Measurements from ENCODE around the gene CEP295NL.
"Not testable (repeated sequence)": the region's sequence is repeated elsewhere in the genome, so short reads cannot be mapped to it uniquely, and the experiment has no call there.

CEP295NL gene

DNA sequence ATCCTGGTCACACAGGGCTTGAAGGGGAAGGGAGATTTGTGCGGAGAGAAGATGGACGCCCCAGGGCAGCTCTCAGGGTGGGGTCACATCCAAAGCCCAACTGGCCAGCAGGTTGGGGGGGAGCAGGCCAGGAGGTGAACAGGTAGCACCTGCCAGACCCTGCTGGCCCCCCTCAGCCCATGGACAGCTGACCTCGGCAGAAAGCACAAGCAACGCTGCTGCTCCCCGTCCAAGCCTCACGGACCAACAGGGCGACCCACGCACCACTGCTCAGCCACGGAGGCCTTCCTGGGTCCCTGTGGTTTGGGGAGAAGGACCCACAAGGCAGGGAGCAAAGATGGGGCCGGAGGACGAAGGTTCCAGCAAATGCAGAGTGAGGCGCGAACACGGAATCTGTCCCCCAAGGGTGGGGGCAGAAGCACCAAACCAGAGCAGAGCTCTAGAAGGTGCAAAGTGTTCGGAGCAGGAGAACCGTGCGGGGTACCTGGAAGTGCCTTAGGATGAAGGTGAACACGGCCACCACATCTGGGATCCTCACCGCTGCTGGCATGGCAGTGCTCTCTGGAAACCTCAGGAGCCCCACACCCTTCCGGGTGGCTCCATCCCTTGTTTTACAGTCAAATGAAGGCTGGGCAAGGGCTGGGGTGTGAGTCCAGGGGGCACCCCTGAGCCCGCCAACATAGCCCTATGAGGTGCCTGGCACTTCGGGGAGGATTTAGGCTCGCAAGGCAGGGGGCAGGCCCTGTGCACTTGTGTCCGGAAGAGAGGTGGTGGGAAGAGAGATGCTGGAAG lies 17.9 kb downstream of the CEP295NL start:
- no peak for DNase-seq (ENCODE audit: low spot score)

DNA sequence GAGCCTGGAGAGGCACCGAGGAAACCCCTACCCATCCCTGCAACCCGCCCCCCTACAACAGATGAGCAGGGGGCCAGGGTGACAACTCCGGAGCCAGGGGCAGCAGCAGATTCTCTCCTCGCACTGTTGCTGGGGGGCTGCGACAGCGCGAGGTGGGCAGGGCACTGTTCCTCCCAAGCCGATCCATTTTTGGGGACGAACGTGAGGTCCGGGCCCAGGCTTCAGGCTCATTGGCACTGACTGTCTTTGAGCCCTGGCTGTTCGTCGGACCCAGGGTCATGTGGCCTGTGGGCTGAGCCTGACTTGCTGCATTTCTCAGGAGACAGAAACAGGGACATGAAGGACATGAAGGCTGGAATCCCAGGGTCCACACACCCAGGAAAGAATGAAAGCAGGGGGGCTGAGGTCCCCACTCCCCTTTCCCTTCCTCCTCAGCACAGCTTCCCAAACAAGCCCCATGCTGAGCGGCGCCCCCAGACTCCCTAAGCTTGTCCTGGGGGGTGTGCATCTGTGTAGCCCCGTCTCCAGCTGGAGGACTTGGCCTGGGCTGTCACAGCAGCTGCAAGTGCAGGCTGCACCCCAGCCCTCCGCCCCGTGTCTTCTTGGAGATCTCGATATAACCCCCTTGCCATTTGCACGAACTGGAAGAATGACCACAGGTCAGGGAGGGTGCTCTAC lies 18.7 kb downstream of the CEP295NL start:
- DNase-seq (ENCODE audit: low spot score): no peak

DNA sequence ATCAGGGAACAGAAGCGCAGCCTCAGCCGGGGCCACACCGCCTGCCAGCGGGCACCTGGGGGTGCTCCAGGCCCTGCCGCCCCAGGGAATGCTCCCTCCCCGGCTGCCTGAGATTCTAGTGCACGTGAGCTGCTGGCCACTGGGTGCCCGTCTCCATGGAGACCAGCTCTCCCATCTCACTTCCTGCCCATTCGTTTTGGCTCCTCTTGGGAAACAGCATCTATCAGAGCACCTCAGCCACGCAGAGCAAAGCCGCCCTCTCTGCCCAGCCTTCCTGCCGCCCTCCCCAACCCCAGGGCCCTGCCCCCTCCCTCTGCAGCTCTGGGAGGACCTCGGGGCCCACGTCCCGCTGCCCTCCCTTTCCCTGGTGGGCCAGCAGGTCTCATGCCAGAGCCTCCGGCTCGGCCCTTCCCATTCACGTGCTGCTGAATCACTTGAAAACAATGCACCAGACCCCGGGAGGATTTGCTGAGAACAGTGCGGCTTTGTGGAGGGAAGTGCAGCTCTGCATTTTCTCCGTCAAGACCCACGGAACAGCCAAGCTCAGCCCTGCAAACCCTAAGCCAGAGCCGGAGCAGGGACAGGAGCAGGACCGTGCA lies 19.4 kb downstream of the CEP295NL start:
- no peak for DNase-seq (ENCODE audit: low spot score)

DNA sequence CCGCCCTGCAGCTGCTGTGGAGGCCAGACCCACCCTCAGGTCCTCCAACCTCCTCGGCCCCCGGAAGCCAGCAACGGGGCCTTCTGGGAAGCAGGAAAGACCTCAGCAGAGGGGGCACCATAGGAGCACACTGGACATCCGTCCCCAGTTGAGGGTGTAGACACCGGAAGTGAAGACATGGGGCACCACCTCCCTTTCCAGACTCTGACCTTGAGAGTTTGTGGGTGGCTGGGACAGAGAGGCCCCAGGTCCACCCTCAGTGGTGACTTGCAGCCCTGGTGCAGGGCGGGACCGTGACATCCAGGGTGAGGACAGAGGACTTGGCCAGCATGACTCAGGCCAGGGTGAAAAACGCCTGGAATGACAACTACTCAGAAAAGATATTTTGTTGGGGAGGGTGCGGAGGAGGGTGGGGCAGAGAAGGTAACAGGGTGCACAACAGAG lies 19.9 kb downstream of the CEP295NL start:
- no peak for DNase-seq (ENCODE audit: low spot score)

DNA sequence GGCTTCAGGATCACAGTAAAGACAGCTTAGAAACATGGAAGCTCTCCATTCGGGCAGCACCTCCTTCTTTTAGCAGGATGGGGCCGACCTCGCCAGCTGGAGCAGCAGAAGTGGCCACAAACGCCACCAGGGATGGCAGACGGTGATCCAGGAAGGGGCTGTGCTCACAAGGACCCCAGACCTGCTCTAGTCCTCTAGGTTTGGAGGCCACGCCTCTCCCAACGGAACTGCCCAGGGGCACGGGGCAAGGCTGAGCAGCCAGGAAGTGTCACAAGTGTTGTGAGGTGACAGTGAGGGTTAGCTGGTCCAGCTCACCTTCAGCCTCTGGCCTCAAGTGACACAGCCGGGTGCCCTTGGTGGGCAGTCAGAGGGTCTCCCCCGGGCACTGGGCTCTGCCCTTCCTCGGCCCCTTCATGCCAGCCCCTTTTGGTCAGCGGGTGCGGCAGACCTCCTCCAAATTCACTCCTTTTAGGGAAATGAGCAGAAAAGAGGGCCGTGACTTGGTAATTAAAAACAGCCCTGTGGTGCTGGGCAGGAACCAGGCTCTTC lies 20.4 kb downstream of the CEP295NL start:
- DNase-seq (ENCODE audit: low spot score): no peak

DNA sequence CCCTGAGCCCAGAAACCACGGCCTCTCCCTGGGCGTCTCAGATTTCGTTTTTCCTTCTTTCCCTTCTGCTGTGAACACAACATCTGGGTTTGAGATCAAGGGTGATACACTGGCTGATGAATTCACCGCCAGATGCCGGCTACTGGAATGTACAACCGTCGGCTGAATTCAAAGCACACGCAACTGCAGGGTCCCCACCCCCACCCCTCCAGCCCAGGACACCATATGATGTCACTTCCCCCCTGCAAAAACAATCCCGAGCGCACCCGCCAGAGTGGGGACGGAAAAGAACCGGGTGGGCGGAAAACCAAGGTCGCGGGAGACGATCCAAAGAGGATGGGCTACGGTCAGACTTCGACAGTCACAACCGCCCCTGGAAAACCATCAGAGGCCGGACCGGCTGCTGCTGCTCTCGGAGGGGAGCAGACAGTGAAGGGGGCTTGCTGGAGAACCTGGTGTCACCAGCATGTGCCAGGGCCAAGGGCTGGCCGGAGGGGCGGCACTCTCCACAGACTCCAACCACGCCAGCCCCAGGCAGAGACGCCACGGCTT lies 23.3 kb downstream of the CEP295NL start:
- no peak for DNase-seq (ENCODE audit: low spot score)

DNA sequence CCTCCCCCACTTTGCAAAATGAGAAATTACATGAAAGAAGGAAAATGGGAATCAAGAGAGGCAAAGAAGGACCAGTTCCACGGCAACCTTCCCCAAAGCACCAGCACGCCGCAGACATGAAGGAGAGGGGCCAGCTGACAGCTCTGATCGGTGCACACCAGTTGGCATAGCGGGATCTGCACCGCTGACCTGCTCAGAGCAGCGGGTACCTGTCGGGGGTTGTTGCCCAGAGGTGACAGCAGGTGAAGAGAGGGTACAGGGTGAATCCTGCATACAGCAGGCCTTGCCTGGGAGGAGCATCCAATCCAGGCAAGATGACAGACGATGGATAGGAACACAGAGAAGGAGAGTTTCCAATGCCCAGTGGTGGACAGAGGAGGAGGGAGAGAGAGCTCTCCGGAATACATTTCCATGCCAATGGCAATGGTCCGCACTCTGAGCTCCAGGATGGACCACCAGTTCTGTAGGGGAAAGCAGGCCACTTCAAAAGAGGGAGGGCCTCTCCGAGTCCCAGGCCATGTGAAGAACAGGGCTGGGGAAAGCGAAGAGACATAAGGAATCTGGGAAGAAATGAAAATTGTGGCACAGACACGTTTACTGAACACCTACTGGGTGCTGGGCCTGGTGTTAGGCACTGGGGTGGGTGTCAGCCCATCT lies 24.0 kb downstream of the CEP295NL start:
- DNase-seq (ENCODE audit: low spot score): no peak

DNA sequence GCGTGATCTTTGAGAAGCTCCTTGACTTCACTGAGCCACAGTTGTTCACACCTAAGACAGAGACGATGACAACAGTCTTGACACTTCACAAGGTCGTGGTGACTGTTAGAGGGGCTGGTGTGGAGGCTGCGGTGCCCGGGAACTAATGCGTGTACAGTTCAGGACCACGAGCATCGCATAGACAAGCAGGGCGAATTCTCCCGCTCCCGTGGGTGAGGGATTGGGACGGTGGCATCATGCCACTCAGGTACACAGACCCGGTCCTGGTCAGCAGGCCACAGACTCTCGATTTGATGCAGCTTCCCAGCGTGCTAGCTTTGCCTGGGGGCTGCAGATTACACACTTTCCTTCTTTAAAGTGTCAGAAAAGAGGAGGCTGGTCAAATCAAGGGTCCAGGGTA lies 24.7 kb downstream of the CEP295NL start:
- no peak for DNase-seq (ENCODE audit: low spot score)

DNA sequence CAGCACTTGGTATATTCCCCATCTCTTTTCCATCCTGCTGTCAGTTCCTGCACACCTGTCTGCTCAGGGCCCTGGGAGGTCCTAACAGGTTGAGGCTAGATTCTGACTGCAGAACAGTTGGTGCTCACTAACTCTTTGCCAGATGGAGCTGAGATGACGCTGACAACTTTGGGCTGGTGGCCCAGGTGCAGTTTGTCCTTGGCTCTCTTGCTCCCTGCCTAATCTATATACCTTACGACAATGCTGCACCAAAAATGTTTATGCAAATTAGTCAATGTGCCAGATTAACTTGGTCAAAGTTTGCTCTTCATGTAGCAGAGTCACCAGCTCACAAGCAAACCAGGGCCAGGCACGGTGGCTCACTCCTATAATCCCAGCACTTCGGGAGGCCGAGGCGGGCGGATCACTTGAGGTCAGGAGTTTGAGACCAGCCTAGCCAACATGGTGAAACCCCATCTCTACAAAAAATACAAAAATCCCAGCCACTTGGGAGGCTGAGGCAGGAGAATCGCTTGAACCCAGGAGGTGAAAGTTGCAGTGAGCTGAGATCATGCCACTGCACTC lies 26.0 kb downstream of the CEP295NL start:
- not testable (repeated sequence) for DNase-seq (ENCODE audit: low spot score)

DNA sequence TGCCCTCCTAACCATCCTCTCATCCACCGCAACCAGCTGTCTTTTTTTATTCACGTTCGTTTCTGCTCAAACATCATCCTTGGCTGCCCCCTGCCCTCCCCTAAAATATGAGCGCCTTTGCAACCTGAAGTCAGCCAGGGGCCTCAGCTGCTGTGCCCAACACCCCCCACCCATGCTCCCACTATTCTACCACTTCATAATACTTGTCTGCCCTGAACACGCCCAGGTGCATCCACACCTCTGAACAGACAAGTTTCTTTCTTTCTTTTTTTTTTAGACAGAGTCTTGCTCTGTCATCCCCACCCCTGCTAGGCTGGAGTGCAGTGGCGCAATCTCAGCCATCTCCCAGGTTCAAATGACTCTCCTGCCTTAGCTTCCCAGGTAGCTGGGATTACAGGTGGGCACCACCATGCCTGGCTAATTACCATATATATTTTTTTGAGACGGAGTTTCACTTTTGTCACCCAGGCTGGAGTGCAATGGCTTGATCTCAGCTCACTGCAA lies 26.9 kb downstream of the CEP295NL start:
- DNase-seq (ENCODE audit: low spot score): no peak

DNA sequence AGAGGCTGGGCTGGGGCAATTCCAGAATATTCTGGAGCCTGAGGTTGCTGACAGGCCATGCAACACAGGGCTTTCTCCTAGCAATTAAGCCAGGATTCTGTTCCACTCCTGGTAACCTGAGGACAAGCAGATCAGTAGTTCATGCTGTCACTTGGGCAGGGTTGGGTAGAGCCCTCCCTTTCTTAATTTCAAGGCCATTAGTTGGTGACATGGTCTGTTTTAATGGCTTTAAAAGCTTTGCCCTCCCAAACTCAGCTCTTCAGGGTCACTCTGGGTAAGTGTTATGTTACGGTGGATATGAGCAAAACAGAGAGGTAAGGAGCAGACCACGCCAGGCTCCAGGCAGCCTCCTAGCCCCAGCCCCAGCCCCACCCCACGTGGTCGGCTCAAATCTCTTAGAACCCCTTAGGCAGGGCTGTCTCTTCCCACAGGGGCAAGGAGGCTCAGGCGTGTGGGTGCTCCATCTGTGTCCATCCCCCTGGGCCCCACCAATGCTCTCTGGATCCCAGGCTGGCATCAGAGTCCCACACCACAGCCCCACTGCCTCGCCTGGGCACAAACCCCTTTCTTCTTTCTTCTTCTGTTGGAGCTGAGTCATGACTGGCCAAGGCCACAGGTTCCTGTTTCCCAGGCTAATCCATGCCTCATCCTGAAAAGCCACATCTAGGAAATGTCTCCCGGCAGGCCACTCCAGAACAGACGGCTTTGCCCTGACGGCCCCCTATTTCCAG lies 27.5 kb downstream of the CEP295NL start:
- DNase-seq (ENCODE audit: low spot score): no peak

DNA sequence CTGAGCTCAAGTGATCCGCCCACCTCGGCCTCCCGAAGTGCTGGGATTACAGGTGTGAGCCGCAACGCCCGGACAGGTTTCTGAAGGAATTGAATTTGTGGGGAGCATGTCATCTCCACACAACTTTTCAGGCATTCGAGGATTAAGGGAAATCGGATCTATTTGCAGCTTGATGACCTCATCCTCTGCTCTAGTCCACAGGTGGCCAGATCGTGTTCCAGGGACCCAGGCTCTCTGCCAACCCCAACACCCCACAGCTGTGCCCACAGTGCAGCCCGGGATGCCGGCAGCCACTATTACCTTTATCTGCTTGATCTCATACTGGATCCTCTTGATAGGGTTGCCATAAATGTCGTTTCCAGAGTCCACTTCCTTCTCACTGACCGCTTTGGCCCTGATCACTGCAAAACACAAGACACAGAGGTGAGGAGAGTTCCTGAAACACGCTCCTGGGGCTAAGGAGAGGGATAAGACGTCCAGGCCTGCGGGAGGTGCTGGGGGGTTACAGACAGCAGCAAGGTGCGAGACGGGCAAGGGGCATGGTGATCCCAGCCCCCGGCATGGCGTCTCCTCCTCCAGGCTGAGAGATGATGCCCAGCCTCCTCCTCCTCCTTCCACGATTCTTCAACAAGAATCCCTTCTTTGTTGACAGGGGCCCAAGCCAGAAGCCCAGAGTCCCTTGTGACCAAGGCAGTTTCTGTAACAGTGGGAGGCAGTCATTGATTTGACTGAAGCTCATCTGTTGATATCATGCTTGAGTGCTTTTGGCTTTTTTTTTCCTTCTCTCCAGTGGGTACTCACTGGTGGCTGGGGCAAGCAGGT lies 29.3 kb downstream of the CEP295NL start:
- DNase-seq (ENCODE audit: low spot score): no peak

DNA sequence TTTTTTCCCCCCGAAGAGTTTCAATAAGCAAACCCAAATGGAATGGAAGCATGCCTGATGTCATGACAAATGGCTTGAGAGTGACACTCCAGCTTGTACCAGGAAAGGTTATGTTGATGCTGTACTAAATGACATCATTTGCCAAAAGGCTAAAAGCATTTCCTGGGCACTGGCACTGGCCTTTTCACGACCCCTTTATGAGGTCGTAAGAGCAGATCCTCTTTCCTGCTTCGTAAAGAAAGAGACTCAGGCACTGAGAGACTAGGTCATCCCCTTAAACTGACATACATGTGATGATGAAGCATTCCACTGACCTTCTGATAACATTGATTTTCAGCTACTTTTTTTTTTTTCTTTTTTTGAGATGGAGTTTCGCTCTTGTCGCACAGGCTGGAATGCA lies 30.5 kb downstream of the CEP295NL start:
- no peak for DNase-seq (ENCODE audit: low spot score)

DNA sequence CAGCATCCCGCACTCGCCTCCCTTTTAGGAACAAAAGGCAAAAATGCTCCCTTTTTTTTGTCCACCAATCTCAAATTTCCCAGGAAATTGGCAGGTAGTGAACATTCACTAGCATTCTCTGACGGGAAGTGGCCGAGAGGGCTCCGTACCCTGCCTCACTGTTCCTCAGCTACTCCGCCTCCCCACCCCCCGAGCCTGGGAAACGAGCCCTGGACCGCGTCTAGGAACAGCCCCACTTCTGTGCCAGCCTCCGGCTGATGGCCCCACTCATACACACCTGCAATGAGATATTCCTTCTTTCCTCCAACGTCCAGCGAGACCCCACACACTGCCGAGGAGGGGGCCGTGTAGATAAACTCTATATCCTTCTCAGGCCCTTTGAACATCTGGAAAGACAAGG lies 32.4 kb downstream of the CEP295NL start:
- DNase-seq (ENCODE audit: low spot score): no peak

DNA sequence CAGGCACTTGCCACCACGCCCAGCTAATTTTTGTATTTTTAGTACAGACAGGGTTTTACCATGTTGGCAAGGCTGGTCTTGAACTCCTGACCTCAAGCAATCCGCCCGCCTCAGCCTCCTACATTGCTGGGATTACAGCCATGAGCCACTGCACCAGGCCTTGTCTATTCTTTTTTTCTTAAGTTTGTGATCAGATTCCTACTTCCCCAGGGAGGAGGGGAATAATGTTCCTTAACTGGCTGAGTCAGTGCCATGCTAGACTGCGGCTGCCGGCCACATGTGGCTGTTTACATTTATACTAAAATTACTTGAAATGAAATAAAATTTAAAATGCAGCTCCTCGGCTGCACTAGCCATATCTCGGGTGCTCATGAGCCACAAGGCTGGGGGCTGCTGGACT lies 34.6 kb downstream of the CEP295NL start:
- no peak for DNase-seq (ENCODE audit: low spot score)

DNA sequence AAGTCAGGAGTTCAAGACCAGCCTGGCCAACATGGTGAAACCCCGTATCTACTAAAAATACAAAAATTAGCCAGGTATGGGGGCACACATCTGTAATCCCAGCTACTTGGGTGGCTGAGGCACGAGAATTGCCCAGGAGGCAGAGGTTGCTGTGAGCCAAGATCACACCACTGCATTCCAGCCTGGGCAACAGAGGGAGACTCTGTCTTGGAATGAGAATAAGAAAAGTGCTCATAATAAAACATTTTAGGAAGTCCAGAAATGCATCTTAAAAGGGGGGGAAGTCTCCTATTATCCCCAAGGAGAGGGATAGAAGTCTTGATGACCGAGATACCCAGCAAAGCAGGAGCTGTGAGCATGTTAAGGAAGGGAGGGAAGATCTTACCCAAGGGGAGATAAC lies 36.0 kb downstream of the CEP295NL start:
- DNase-seq (ENCODE audit: low spot score): not testable (repeated sequence)

DNA sequence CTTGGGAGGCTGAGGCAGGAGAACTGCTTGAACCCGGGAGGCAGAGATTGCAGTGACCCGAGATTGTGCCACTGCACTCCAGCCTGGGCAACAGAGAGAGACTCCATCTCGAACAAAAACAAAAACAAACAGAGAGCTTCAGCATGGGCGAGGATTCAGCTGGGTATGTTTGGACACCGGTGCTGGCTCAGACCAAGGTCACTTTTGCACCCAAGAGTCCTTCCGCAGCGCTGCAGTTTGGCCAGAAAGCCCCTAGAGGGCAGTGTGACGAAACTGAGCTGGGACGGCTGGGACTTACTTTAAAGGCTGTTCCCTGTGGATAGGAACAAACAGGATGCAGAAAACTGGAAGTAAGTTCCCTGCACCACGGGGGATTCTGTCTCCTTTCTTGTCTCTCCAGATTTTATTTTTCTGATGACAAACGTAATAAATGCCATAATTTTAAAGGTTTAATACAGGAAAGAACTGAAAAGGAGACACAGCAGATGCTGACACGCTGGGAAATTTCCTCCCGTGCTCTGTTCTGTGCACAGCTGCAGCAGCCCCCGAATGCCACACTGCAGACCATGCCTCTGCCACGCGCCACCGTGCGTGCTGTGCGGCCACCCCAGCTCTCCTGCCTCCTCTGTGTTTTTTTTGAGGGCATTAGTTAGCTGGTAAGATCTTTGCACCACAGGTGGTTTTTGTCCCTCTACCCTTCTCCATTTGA lies 37.2 kb downstream of the CEP295NL start:
- DNase-seq (ENCODE audit: low spot score): peak; percentile 68

DNA sequence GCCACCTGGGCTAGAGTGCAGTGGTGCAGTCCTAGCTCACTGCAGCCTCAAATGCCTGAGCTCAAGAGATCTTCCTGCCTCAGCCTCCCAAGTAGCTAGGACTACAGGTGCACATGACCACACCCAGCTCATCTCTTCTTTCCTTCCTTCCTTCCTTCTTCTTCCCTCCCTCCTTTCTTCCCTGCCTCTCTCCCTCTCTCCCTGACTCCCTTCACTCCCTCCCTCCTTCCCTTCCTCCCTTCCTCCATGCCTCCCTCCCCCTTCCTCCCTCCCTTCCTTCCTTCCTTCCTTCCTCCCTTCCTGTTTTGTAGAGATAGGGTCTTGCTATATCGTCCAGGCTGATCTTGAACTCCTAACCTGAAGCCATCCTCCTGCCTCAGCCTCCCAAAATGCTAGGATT lies 38.9 kb downstream of the CEP295NL start:
- DNase-seq (ENCODE audit: low spot score): no peak

Data from CD4-positive, alpha-beta T cell treated with Interleukin-15 for 4 hours (primary cell).